HG03460 (cell line): ENCODE results near the gene TMCC1.
A peak's percentile ranks its signal among the peaks of the same experiment; 100 is the strongest.
"Not testable (repeated sequence)": the region's sequence is repeated elsewhere in the genome, so short reads cannot be mapped to it uniquely, and the experiment has no call there.

Experiments used
- ATAC-seq: cut with Tn5 transposase; IDR thresholded peaks from one replicate; pipeline ENCODE4 v1.9.1; 2021; ENCODE audit not compliant: unreplicated experiment

The TMCC1 gene

DNA sequence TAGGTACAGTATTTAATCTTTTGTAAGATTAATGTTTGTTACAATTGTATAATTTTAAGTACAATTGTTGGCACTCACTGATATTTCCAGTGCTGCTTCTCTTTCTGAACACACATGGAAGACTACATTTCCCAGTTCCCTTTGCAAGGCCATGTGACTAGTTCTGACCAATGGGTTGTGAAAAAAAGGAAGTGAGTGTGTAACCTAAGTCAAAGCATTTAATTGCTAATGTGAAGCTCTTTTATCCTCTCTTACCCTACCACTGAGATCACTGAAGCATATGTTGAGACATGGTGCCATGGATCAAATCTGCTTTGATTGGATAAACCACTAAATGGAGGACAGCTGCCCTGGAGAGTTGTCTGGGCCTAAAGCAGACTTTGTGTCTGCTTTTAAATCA is 203.1 kb downstream of the TMCC1 start:
- ATAC-seq: peak; percentile 77

- ATAC-seq: no peak
Measured at GRCh38 chr3:129689036-129689435, 204.5 kb downstream of the TMCC1 start.

- ATAC-seq: no peak
Measured at GRCh38 chr3:129688271-129688895, 205.1 kb downstream of the TMCC1 start.

DNA sequence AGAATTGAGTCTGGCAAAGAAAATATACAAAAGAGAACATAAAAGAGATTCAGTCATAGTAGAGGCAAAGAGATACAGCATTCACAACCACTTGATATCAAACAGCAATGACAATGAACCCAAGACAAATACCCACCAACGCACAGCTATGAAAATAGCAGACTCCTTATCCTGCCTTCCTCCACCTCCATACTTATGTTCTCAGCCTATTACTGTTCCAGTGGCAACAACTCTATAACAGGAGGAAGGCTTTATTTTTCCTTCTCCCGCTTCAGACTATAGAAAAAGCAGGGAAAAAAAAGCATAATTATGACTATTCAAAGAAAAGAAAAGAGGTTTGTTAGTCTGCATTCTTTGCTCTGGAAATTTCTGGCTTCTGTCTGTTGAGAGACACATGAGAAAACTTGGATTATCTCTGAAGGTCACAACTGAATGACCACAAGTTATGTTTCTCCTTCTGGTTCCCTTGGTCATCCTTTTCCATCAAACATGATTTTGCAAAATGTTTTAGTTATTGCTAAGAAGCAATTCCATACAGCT is 205.9 kb downstream of the TMCC1 start:
- no peak for ATAC-seq

DNA sequence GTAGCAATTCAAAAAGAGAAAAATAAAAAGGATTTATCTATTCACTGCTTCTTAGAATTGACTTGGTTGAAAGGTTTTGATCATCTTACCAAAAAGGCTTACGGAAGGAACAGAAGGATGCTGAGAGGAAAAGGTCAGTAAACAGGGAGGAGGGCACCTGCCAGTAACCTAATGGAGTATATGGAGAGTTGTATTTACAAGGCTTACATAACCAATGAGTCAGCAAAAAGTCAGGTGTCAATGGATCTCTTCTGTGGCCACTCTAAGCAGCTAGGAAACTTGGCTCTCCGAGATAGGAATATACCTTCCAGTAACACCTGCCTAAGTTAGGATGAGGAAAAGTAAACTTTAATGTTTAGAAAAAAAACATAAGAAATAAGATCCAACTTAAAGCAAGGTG is 206.6 kb downstream of the TMCC1 start:
- ATAC-seq: no peak

DNA sequence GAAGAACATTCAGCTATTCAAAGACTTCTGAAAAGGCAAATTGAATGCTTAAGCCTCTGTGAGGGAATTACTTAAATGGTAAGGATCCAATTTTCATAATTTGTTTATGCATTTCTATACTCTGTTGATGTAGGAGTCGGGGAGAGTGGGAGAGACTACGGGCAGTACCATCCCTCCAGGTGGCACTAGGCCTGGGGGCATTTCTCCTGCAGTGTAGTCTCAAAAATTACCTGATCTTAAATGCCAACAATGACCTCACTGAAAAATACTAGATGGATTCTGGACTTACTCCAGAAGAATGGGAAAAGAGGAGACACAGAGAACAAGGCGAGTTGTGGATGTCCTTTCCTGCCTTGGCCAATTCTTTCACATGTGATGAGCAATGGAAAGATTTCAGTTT is 209.2 kb downstream of the TMCC1 start:
- ATAC-seq: no peak

DNA sequence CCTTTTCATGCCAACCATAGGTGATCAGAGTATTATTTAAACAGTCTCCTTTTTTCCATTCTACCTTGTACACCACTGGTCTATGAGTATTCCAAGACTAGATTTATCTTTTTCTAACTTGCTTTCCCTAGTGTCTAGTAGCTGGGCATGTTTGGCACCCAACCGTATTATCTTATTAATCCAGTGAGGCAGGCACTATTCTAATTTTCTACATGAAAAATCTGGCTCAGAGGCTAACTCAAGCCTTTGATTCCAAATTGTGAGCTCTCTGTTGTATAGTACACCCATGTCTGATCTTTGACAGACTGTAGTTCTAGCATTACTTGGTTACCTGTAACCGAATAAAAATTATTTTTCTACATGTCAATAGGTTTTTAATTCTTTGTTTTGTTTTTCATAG is 210.3 kb downstream of the TMCC1 start:
- no peak for ATAC-seq

- no peak for ATAC-seq
Measured at GRCh38 chr3:129676985-129677384, 216.5 kb downstream of the TMCC1 start.

GRCh38 chr3:129674798-129675123 is 218.8 kb downstream of the TMCC1 start:
- not testable (repeated sequence) for ATAC-seq

- no peak for ATAC-seq
Measured at GRCh38 chr3:129673897-129674797, 219.4 kb downstream of the TMCC1 start.

- no peak for ATAC-seq
Measured at GRCh38 chr3:129673012-129673411, 220.5 kb downstream of the TMCC1 start.

- no peak for ATAC-seq
Measured at GRCh38 chr3:129672412-129672811, 221.1 kb downstream of the TMCC1 start.

- ATAC-seq: no peak
Measured at GRCh38 chr3:129665024-129665768, 228.3 kb downstream of the TMCC1 start.

GRCh38 chr3:129663930-129664646 is 229.4 kb downstream of the TMCC1 start:
- ATAC-seq: no peak

DNA sequence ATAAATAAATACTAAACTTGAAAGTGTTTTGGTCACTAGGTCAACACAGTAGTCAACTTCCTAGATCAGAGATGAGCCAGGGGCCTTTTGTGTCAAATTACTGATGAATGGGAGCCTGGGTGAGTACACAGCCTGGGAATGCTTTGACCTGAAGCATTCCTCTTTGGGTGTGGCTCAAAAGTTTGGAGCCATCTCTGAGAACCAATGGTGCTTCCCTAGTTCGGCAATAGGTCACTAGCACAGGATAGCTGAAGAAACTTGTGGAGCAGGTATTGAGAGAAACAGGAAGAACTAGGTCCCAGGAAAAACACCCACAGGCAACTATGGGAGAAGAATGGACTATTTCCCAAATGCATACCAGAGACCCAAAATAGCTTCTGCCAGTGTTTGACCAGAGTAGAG is 230.5 kb downstream of the TMCC1 start:
- ATAC-seq: no peak

GRCh38 chr3:129662191-129662608 is 231.3 kb downstream of the TMCC1 start:
- ATAC-seq: no peak

GRCh38 chr3:129661766-129662165 is 231.7 kb downstream of the TMCC1 start:
- no peak for ATAC-seq

- no peak for ATAC-seq
Measured at GRCh38 chr3:129658110-129658843, 235.2 kb downstream of the TMCC1 start.

DNA sequence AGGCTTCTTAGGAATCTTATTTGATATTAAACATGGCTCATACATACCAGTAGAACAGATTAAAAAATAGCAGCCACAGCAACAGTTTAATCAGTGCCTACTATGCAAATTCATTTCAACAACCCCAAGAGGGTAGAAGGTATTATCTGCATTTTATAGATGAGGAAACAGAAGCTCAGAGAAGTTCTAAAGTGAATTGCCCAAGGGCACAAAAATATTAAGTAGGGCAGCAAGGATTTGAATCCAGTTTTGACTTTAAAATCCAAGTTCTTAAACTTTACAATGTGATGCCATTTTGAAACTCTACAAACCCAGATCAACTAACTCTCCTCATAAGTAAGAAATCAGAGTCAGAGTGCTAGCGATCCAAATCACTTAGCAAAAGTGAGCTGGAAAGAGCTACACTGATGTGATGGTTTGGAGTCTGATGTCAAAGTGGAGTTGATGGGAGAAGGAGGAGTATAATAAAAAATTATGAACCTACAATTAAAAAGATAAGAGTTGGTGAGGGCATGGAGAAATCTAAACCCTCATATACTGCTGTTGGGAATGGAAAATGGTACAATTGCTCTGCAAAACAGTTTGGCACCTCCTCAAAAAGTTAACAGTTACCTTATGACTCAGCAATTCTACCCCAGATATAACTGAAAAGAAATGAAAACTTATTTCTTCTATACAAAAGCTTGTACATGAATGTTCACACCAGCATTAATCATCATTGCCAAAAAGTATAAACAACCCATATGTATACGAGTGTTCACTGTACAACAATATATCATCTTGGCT is 236.1 kb downstream of the TMCC1 start:
- no peak for ATAC-seq
